Neural progenitor cell (in vitro differentiated cells): Measurements from ENCODE around the gene PCDHGB2. TPM values are rescaled to one million over a fixed set of nuclear protein-coding genes. Genes with fewer than 3 reads are reported as not detected.
"Not testable (repeated sequence)": the region's sequence is repeated elsewhere in the genome, so short reads cannot be mapped to it uniquely, and the experiment has no call there.

Experiments used
- DNase-seq: peaks from one replicate; pipeline ENCODE4 v3.0.0-alpha.2; 2016; ENCODE audit warnings: low spot score
- H2AFZ ChIP-seq: fragments of 200-600 bp; sonication (generic); replicated peaks from 2 replicates; pipeline ENCODE4 v1.6.1; 2016; ENCODE audit warnings: antibody characterized with exemption
- H3F3A ChIP-seq: fragments of 200-600 bp; sonication (generic); 2 replicates; pipeline ENCODE4 v1.6.1; 2016; ENCODE audit warnings: antibody characterized with exemption, low read depth
- H3K27ac ChIP-seq: fragments of 200-600 bp; sonication (generic); 2 replicates; pipeline ENCODE4 v1.5.1; 2016; ENCODE audit warnings: mild to moderate bottlenecking
- H3K27me3 ChIP-seq: fragments of 200-600 bp; sonication (generic); 2 replicates; pipeline ENCODE4 v1.6.1; 2016; ENCODE audit warnings: mild to moderate bottlenecking, moderate library complexity
- H3K36me3 ChIP-seq: fragments of 200-600 bp; sonication (generic); 2 replicates; pipeline ENCODE4 v1.5.1; 2016
- H3K4me1 ChIP-seq: fragments of 200-600 bp; sonication (generic); 2 replicates; pipeline ENCODE4 v1.6.1; 2016; ENCODE audit warnings: mixed run types
- H3K4me2 ChIP-seq: fragments of 200-600 bp; sonication (generic); 2 replicates; pipeline ENCODE4 v1.6.1; 2016
- H3K4me3 ChIP-seq: fragments of 200-600 bp; sonication (generic); 2 replicates; pipeline ENCODE4 v1.5.1; 2016
- H3K79me2 ChIP-seq: fragments of 200-600 bp; sonication (generic); 2 replicates; pipeline ENCODE4 v1.6.1; 2016; ENCODE audit warnings: low read depth
- H3K9ac ChIP-seq: fragments of 200-600 bp; sonication (generic); 2 replicates; pipeline ENCODE4 v1.6.1; 2016
- H3K9me3 ChIP-seq: fragments of 200-600 bp; sonication (generic); 2 replicates; pipeline ENCODE4 v1.5.1; 2016; ENCODE audit warnings: low read depth
- H4K20me1 ChIP-seq: fragments of 200-600 bp; sonication (generic); 2 replicates; pipeline ENCODE4 v1.6.1; 2016; ENCODE audit warnings: low read depth
- H3K27ac Mint-ChIP-seq: 3 replicates; pipeline ENCODE4 v1.8.0; 2021; ENCODE audit warnings: mixed read lengths
- H3K27me3 Mint-ChIP-seq: 2 replicates; pipeline ENCODE4 v1.8.0; 2022; ENCODE audit warnings: low read depth, mild to moderate bottlenecking, inconsistent platforms, moderate library complexity, mixed read lengths; ENCODE audit not compliant: insufficient read depth
- H3K36me3 Mint-ChIP-seq: 3 replicates; pipeline ENCODE4 v1.8.0; 2021; ENCODE audit warnings: mixed read lengths
- H3K4me1 Mint-ChIP-seq: 3 replicates; pipeline ENCODE4 v1.8.0; 2021; ENCODE audit warnings: mixed read lengths
- H3K4me3 Mint-ChIP-seq: 3 replicates; pipeline ENCODE4 v1.8.0; 2021; ENCODE audit warnings: mild to moderate bottlenecking, moderate library complexity, mixed read lengths
- H3K9me3 Mint-ChIP-seq: 3 replicates; pipeline ENCODE4 v1.8.0; 2020; ENCODE audit warnings: mixed read lengths
- CTCF ChIP-seq: fragments of 200-600 bp; sonication (generic); IDR thresholded peaks from 2 replicates; pipeline ENCODE4 v1.5.1; 2017; ENCODE audit warnings: antibody characterized with exemption, mild to moderate bottlenecking
- EZH2 ChIP-seq: fragments of 200-600 bp; sonication (generic); IDR thresholded peaks from 2 replicates; pipeline ENCODE4 v1.6.1; 2017; ENCODE audit warnings: antibody characterized with exemption, mild to moderate bottlenecking, moderate library complexity
- EZH2phosphoT487 ChIP-seq: fragments of 200-600 bp; sonication (generic); IDR thresholded peaks from 2 replicates; pipeline ENCODE4 v1.6.1; 2017; ENCODE audit warnings: antibody characterized with exemption
- total RNA-seq: library from RNA; depleted of rRNA; stranded (reverse); fragments of >200 nt; gene quantifications from 2 replicates; pipeline ENCODE4 v1.2.3, GENCODE V29; 2015; ENCODE audit warnings: low replicate concordance

The PCDHGB2 gene
- total RNA-seq, 1 donor from 2014 or later, result 2.2 TPM

- H3K9me3 Mint-ChIP-seq, result peaks cover 38% of the 10 kb centered on the region
- H3K27me3 ChIP-seq, result no peaks in the 10 kb centered on the region
- H2AFZ ChIP-seq, result peak overlapping the region; percentile 81
- H3K4me2 ChIP-seq, result peak overlapping the region; percentile 61
- DNase-seq, result peak; percentile 65
- H3K27ac ChIP-seq, result no peak overlapping the region
- no peaks in the 10 kb centered on the region for H3K4me1 ChIP-seq
- TF ChIP-seq CTCF (peak; percentile 61), EZH2 (no peak), EZH2phosphoT487 (no peak)
- no peak overlapping the region for H3K27ac Mint-ChIP-seq
- H3K36me3 Mint-ChIP-seq, result peaks cover 3% of the 10 kb centered on the region
- peaks cover 4% of the 10 kb centered on the region for H3K36me3 ChIP-seq
- no peak overlapping the region for H3K4me3 Mint-ChIP-seq
- peaks cover 2% of the 10 kb centered on the region for H3K27me3 Mint-ChIP-seq
- H3F3A ChIP-seq, result no peaks in the 10 kb centered on the region
- no peaks in the 10 kb centered on the region for H3K4me1 Mint-ChIP-seq
- H3K9ac ChIP-seq, result no peak overlapping the region
- H3K9me3 ChIP-seq, result peaks cover 6% of the 10 kb centered on the region
- no peaks in the 10 kb centered on the region for H3K79me2 ChIP-seq
- H3K4me3 ChIP-seq, result peak overlapping the region; percentile 27
- H4K20me1 ChIP-seq, result no peaks in the 10 kb centered on the region
These were observed 33.5 kb upstream of the PCDHGB2 start for GRCh38 chr5:141326088-141326854.

- Histone ChIP-seq H3K36me3 (peaks cover 4% of the 10 kb centered on the region), H3K4me1 (no peaks in the 10 kb centered on the region), H4K20me1 (no peaks in the 10 kb centered on the region), H3K4me2 (no peak overlapping the region), H2AFZ (no peak overlapping the region), H3K9me3 (peaks cover 6% of the 10 kb centered on the region), H3K27me3 (no peaks in the 10 kb centered on the region), H3F3A (no peaks in the 10 kb centered on the region), H3K27ac (no peak overlapping the region), H3K4me3 (no peak overlapping the region), H3K79me2 (no peaks in the 10 kb centered on the region), H3K9ac (no peak overlapping the region)
- H3K4me3 Mint-ChIP-seq, result no peak overlapping the region
- TF ChIP-seq EZH2 (no peak), CTCF (no peak), EZH2phosphoT487 (no peak)
- peaks cover 6% of the 10 kb centered on the region for H3K27me3 Mint-ChIP-seq
- no peaks in the 10 kb centered on the region for H3K36me3 Mint-ChIP-seq
- DNase-seq, result no peak
- H3K4me1 Mint-ChIP-seq, result no peaks in the 10 kb centered on the region
- no peak overlapping the region for H3K27ac Mint-ChIP-seq
- H3K9me3 Mint-ChIP-seq, result peaks cover 37% of the 10 kb centered on the region
These were observed 31.6 kb upstream of the PCDHGB2 start for GRCh38 chr5:141328231-141328630.

- Mint-ChIP-seq H3K9me3 (peaks cover 44% of the 10 kb centered on the region), H3K36me3 (no peaks in the 10 kb centered on the region), H3K27ac (no peak within 1 kb of the TSS), H3K4me1 (no peaks in the 10 kb centered on the region), H3K27me3 (peaks cover 6% of the 10 kb centered on the region), H3K4me3 (no peak within 1 kb of the TSS)
- Histone ChIP-seq H2AFZ (no peak within 1 kb of the TSS), H3K27me3 (no peaks in the 10 kb centered on the region), H3K9me3 (peaks cover 6% of the 10 kb centered on the region), H4K20me1 (no peaks in the 10 kb centered on the region), H3K4me2 (no peak within 1 kb of the TSS), H3K27ac (no peak within 1 kb of the TSS), H3K36me3 (peaks cover 4% of the 10 kb centered on the region), H3K4me1 (no peaks in the 10 kb centered on the region), H3K9ac (no peak within 1 kb of the TSS), H3K4me3 (no peak within 1 kb of the TSS), H3F3A (no peaks in the 10 kb centered on the region), H3K79me2 (no peaks in the 10 kb centered on the region)
- TF ChIP-seq EZH2phosphoT487, result no peak
- TF ChIP-seq CTCF, result peak; percentile 33
- DNase-seq, result peak; percentile 13
These were observed 29.3 kb upstream of the PCDHGB2 start, which contains the start of gene PCDHGA1 for GRCh38 chr5:141330299-141331080. TSS of gene PCDHGA1 (plus strand) at chr5:141330514.

GRCh38 chr5:141332571-141332970 lies 27.2 kb upstream of the PCDHGB2 start:
- H3K4me2 ChIP-seq, DNase-seq, H3K4me1 Mint-ChIP-seq, H3K27ac Mint-ChIP-seq, H3K36me3 ChIP-seq, H3F3A ChIP-seq, H3K27me3 Mint-ChIP-seq, H3K27ac ChIP-seq, H4K20me1 ChIP-seq, H3K9me3 ChIP-seq, H3K9ac ChIP-seq, H3K4me3 ChIP-seq, H2AFZ ChIP-seq, H3K79me2 ChIP-seq, H3K36me3 Mint-ChIP-seq, H3K4me3 Mint-ChIP-seq, H3K4me1 ChIP-seq, H3K27me3 ChIP-seq: not testable (repeated sequence)
- H3K9me3 Mint-ChIP-seq, result peaks cover 42% of the 10 kb centered on the region
